ENCODE data around the gene INSYN2A. TPM values are rescaled to one million over a fixed set of nuclear protein-coding genes. Genes with fewer than 3 reads are reported as not detected.

Gene INSYN2A
- total and polyA plus RNA-seq, 2 experiments from 2014 or later = 0.28 to 1.3 TPM

DNA sequence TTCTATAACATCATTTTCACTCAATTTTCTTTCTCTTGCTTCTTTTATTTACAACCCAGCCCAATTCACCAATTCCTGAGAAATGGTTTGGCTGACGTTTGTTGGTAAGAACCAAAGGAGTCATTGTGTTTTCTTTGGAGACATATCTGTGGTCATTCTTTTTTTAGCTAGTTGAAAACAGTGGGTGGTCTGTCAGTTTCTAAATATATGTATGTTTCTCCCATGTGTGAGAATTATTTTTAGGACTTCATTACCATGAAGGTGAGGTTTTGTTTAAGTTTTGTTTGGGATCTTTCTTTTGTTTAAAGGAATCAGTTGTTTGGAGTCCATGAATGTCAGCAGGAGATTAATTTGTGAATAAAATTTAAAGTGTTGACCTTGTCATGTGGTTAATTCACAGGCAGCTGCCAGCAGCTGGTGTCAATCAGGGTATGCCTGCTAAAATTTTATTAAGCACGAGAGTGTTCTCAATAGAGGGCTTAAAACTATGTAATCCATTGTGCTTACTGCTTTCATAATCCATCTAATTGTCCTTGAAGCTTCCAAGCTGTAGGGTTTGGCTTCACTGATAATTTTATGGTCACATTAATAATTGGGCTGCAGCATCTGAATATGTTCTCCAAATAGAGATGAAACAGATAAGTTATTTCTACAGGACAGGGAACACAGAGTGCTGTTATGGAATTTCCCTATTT, 38.7 kb downstream of the INSYN2A start:
- no peaks in the 10 kb centered on the region; the same call in none of the 2 replicates for H3K4me1 ChIP-seq (ENCODE audit: insufficient read depth)
- no peaks in the 10 kb centered on the region for H3K79me2 ChIP-seq (replicated peaks; ENCODE audit: insufficient read depth)
- H3K36me3 ChIP-seq (ENCODE audit: insufficient read depth) = no peaks in the 10 kb centered on the region
- no peak for TF ChIP-seq ZNF331 (CRISPR knock-in tag; IDR thresholded peaks at IDR 0.05; ENCODE audit: low read depth)
- no peak for TF ChIP-seq EZH2 (IDR thresholded peaks at IDR 0.05; ENCODE audit: low read depth, unreplicated experiment)
- TF ChIP-seq, protein P1, sequence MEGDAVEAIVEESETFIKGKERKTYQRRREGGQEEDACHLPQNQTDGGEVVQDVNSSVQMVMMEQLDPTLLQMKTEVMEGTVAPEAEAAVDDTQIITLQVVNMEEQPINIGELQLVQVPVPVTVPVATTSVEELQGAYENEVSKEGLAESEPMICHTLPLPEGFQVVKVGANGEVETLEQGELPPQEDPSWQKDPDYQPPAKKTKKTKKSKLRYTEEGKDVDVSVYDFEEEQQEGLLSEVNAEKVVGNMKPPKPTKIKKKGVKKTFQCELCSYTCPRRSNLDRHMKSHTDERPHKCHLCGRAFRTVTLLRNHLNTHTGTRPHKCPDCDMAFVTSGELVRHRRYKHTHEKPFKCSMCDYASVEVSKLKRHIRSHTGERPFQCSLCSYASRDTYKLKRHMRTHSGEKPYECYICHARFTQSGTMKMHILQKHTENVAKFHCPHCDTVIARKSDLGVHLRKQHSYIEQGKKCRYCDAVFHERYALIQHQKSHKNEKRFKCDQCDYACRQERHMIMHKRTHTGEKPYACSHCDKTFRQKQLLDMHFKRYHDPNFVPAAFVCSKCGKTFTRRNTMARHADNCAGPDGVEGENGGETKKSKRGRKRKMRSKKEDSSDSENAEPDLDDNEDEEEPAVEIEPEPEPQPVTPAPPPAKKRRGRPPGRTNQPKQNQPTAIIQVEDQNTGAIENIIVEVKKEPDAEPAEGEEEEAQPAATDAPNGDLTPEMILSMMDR (conservative IDR thresholded peaks at IDR 0.05; ENCODE audit: low read depth in 2 of 2) = no peak
- TF ChIP-seq, protein P2, sequence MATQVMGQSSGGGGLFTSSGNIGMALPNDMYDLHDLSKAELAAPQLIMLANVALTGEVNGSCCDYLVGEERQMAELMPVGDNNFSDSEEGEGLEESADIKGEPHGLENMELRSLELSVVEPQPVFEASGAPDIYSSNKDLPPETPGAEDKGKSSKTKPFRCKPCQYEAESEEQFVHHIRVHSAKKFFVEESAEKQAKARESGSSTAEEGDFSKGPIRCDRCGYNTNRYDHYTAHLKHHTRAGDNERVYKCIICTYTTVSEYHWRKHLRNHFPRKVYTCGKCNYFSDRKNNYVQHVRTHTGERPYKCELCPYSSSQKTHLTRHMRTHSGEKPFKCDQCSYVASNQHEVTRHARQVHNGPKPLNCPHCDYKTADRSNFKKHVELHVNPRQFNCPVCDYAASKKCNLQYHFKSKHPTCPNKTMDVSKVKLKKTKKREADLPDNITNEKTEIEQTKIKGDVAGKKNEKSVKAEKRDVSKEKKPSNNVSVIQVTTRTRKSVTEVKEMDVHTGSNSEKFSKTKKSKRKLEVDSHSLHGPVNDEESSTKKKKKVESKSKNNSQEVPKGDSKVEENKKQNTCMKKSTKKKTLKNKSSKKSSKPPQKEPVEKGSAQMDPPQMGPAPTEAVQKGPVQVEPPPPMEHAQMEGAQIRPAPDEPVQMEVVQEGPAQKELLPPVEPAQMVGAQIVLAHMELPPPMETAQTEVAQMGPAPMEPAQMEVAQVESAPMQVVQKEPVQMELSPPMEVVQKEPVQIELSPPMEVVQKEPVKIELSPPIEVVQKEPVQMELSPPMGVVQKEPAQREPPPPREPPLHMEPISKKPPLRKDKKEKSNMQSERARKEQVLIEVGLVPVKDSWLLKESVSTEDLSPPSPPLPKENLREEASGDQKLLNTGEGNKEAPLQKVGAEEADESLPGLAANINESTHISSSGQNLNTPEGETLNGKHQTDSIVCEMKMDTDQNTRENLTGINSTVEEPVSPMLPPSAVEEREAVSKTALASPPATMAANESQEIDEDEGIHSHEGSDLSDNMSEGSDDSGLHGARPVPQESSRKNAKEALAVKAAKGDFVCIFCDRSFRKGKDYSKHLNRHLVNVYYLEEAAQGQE (IDR thresholded peaks at IDR 0.05; ENCODE audit: unreplicated experiment) = no peak
- no peak overlapping the region for H2AFZ ChIP-seq
- H3K4me3 ChIP-seq = no peak overlapping the region
- no peaks in the 10 kb centered on the region for H3F3A ChIP-seq (replicated peaks; ENCODE audit: low read depth)
- Mint-ChIP-seq H3K36me3 (ENCODE audit: low read depth) (no peaks in the 10 kb centered on the region), H3K4me1 (peaks cover 21% of the 10 kb centered on the region; the same call in 2 of the 3 replicates), H3K27me3 (ENCODE audit: insufficient read depth, low read depth, poor library complexity) (no peaks in the 10 kb centered on the region), H3K27ac (peak overlapping the region; percentile 8; the same call in 1 of the 2 replicates), H3K4me3 (no peak overlapping the region), H3K9me3 (no peaks in the 10 kb centered on the region)
- DNase-seq (ENCODE audit: low spot score) (no peak), ATAC-seq (no peak)
- H3K9me2 ChIP-seq (ENCODE audit: insufficient read depth) = 0 out of 2 replicates have a peak, but pooled peaks cover 3% of the 10 kb centered on the region
- no peak overlapping the region for H3K27ac ChIP-seq (ENCODE audit: low read depth)
- peaks cover 7% of the 10 kb centered on the region; the same call in 1 of the 2 replicates for H4K20me1 ChIP-seq (replicated peaks; ENCODE audit: insufficient read depth)
- H3K4me2 ChIP-seq = no peak overlapping the region
- no peaks in the 10 kb centered on the region for H3K27me3 ChIP-seq (ENCODE audit: insufficient read depth)

DNA sequence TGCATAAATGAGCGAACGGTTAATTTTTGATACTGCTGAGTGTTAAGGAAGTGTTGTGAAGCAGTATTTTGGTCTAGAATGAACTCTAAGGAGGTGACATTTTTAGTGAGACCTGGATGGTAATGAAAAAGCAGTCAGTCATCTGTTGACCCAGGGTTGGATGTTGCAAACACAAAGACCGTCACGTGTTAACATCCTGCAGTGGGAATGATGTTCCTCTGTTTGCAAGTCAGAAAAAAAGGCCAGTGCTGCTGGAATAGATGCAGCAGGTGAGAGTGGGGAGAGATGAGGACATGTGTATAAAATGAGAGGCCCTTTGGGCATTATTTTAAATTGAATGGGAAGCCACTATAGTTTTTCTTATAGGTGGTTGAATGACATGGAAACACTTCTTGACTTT, 39.3 kb downstream of the INSYN2A start:
- no peak for TF ChIP-seq ZNF462 (CRISPR knock-in tag; IDR thresholded peaks at IDR 0.05)
- Mint-ChIP-seq H3K27ac (no peak overlapping the region), H3K27me3 (ENCODE audit: insufficient read depth, low read depth, poor library complexity) (no peaks in the 10 kb centered on the region), H3K4me1 (peaks cover 27% of the 10 kb centered on the region; the same call in 2 of the 3 replicates), H3K4me3 (no peak overlapping the region), H3K36me3 (ENCODE audit: low read depth) (no peaks in the 10 kb centered on the region), H3K9me3 (no peaks in the 10 kb centered on the region)
- DNase-seq (ENCODE audit: low spot score) = no peak
- Histone ChIP-seq H4K20me1 (replicated peaks; ENCODE audit: insufficient read depth) (peaks cover 7% of the 10 kb centered on the region; the same call in 1 of the 2 replicates), H3K27ac (ENCODE audit: low read depth) (no peak overlapping the region), H3K9me2 (ENCODE audit: insufficient read depth) (0 out of 2 replicates have a peak, but pooled peaks cover 3% of the 10 kb centered on the region), H3F3A (replicated peaks; ENCODE audit: low read depth) (no peaks in the 10 kb centered on the region), H3K79me2 (replicated peaks; ENCODE audit: insufficient read depth) (no peaks in the 10 kb centered on the region), H2AFZ (no peak overlapping the region), H3K27me3 (ENCODE audit: insufficient read depth) (no peaks in the 10 kb centered on the region), H3K4me2 (no peak overlapping the region), H3K36me3 (ENCODE audit: insufficient read depth) (no peaks in the 10 kb centered on the region), H3K4me3 (no peak overlapping the region), H3K4me1 (ENCODE audit: insufficient read depth) (peaks cover 3% of the 10 kb centered on the region)
- no peak for ATAC-seq

Data from GM23338 (cell line).